AG04450 (cell line): ENCODE data around the gene RNH1. TPM values are rescaled to one million over a fixed set of nuclear protein-coding genes. Genes with fewer than 3 reads are reported as not detected.

Source experiments
- CTCF ChIA-PET: fragments of 300-600, 350-600 bp; formaldehyde crosslinking; extraction: SDS; loops from one replicate; lab custom pipeline; 2022; ENCODE audit warnings: antibody characterized with exemption, inconsistent platforms; lab: Charles Lee
- POLR2A ChIA-PET: fragments of 350-600 bp; formaldehyde crosslinking; extraction: SDS; loops from one replicate; lab custom pipeline; 2021; ENCODE audit warnings: antibody characterized with exemption, inconsistent platforms; lab: Yijun Ruan, JAX
- DNase-seq: peaks from one replicate; pipeline ENCODE4 v3.0.0-alpha.2; 2011; ENCODE audit warnings: low read depth, low spot score
- H3K27ac ChIP-seq: one replicate; pipeline ENCODE4 v1.5.1; 2012; ENCODE audit warnings: low read depth, low read length, control low read depth
- H3K27me3 ChIP-seq: one replicate; pipeline ENCODE4 v1.6.0; 2012; ENCODE audit warnings: low read length; ENCODE audit not compliant: control insufficient read depth, insufficient read depth
- H3K4me3 ChIP-seq: 2 replicates; pipeline ENCODE4 v1.5.1; 2011; ENCODE audit warnings: mild to moderate bottlenecking, low read depth, low read length, control low read depth
- H3K9me3 ChIP-seq: 2 replicates; pipeline ENCODE4 v1.5.1; 2012; ENCODE audit warnings: low read length; ENCODE audit not compliant: control insufficient read depth, insufficient read depth
- polyA plus RNA-seq: library from polyadenylated mRNA; depleted of rRNA; stranded (reverse); fragments of >200 nt; gene quantifications from 2 replicates; pipeline ENCODE4 v1.2.3, GENCODE V29; 2011; rRNA removed
- TF ChIP-seq, protein P1 (sequence below): IDR thresholded peaks from 2 replicates; pipeline ENCODE4 v1.5.1; 2011; ENCODE audit warnings: low read depth, low read length, control low read depth, inconsistent platforms

The RNH1 gene
- polyA plus RNA-seq, 1 experiment = 98.6 TPM

- CTCF ChIA-PET = interaction anchor here (0.6 to 2.5 kb wide), 17 partner anchors 9 to 199 kb away, joined by 3 to 24 read pairs (median 4); partner anchors contain the start of gene SIGIRR
- Histone ChIP-seq H3K27me3 (peaks cover 4% of the 10 kb centered on the region), H3K4me3 (peak overlapping the region; percentile 78), H3K9me3 (no peaks in the 10 kb centered on the region; the same call in 1 of the 2 replicates), H3K27ac (peak overlapping the region; percentile 87)
- DNase-seq = peak; percentile 66
- TF ChIP-seq, protein P1, sequence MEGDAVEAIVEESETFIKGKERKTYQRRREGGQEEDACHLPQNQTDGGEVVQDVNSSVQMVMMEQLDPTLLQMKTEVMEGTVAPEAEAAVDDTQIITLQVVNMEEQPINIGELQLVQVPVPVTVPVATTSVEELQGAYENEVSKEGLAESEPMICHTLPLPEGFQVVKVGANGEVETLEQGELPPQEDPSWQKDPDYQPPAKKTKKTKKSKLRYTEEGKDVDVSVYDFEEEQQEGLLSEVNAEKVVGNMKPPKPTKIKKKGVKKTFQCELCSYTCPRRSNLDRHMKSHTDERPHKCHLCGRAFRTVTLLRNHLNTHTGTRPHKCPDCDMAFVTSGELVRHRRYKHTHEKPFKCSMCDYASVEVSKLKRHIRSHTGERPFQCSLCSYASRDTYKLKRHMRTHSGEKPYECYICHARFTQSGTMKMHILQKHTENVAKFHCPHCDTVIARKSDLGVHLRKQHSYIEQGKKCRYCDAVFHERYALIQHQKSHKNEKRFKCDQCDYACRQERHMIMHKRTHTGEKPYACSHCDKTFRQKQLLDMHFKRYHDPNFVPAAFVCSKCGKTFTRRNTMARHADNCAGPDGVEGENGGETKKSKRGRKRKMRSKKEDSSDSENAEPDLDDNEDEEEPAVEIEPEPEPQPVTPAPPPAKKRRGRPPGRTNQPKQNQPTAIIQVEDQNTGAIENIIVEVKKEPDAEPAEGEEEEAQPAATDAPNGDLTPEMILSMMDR = peak; percentile 91
- POLR2A ChIA-PET = interaction anchor here (0.9 to 1.8 kb wide), 10 partner anchors 8 to 128 kb away, joined by 3 to 10 read pairs (median 4); partner anchors contain the start of genes PHRF1 and RNH1
Measured at GRCh38 chr11:447923-448731, 58.9 kb downstream of the RNH1 start.

GRCh38 chr11:446891-447290 lies 60.2 kb downstream of the RNH1 start:
- POLR2A ChIA-PET = no interaction called here
- TF ChIP-seq, protein P1 = no peak
- H3K27me3 ChIP-seq = peaks cover 4% of the 10 kb centered on the region
- no peak overlapping the region for H3K4me3 ChIP-seq
- no peak overlapping the region for H3K27ac ChIP-seq
- CTCF ChIA-PET = interaction anchor here (1.2 kb wide), 1 partner anchor 198 kb away, joined by 4 read pairs; no protein-coding TSS in a partner anchor
- no peaks in the 10 kb centered on the region; the same call in 1 of the 2 replicates for H3K9me3 ChIP-seq
- no peak for DNase-seq

GRCh38 chr11:445765-446588 lies 61.1 kb downstream of the RNH1 start:
- CTCF ChIA-PET = interaction anchor here (0.6 kb wide), 1 partner anchor 131 kb away, joined by 3 read pairs; no protein-coding TSS in a partner anchor
- no peak overlapping the region for H3K27ac ChIP-seq
- no peak for DNase-seq
- H3K4me3 ChIP-seq = no peak overlapping the region
- POLR2A ChIA-PET = interaction anchor here (1.1 kb wide), 1 partner anchor 24 kb away, joined by 3 read pairs; no protein-coding TSS in a partner anchor
- peaks cover 14% of the 10 kb centered on the region for H3K27me3 ChIP-seq
- H3K9me3 ChIP-seq = no peaks in the 10 kb centered on the region; the same call in 1 of the 2 replicates
- TF ChIP-seq, protein P1 = no peak

Other genes with a start within 250 kb of the RNH1 start
- not detected in 2 replicates for gene NLRP6, start 228.8 kb downstream of the RNH1 start, polyA plus RNA-seq
- gene PGGHG, start 218.1 kb downstream of the RNH1 start, polyA plus RNA-seq = 4.0 and 5.2 TPM in 2 replicates
- not detected in 2 replicates for gene IFITM5, start 207.7 kb downstream of the RNH1 start, polyA plus RNA-seq
- 219 and 367 TPM in 2 replicates for gene IFITM2, start 199.4 kb downstream of the RNH1 start, polyA plus RNA-seq
- gene IFITM1, start 193.2 kb downstream of the RNH1 start, polyA plus RNA-seq = 62.1 and 81.6 TPM in 2 replicates
- 426 and 760 TPM in 2 replicates for gene IFITM3, start 186.4 kb downstream of the RNH1 start, polyA plus RNA-seq
- 7.8 and 9.5 TPM in 2 replicates for gene B4GALNT4, start 137.7 kb downstream of the RNH1 start, polyA plus RNA-seq
- 0.55 and 1.1 TPM in 2 replicates for gene PKP3, start 113.0 kb downstream of the RNH1 start, polyA plus RNA-seq
- 17.8 and 20.9 TPM in 2 replicates for gene SIGIRR, start 92.2 kb downstream of the RNH1 start, polyA plus RNA-seq
- 0.10 TPM in 1 of 2 replicates, not detected in the other for gene ANO9, start 65.2 kb downstream of the RNH1 start, polyA plus RNA-seq
- gene PTDSS2, start 57.0 kb downstream of the RNH1 start, polyA plus RNA-seq = 15.8 and 19.7 TPM in 2 replicates
- 44.7 and 58.7 TPM in 2 replicates for gene HRAS, start 28.3 kb upstream of the RNH1 start, polyA plus RNA-seq
- 0.86 and 1.5 TPM in 2 replicates for gene LRRC56, start 30.3 kb upstream of the RNH1 start, polyA plus RNA-seq
- gene LMNTD2, start 53.5 kb upstream of the RNH1 start, polyA plus RNA-seq = 0.32 and 0.67 TPM in 2 replicates
- gene RASSF7, start 53.7 kb upstream of the RNH1 start, polyA plus RNA-seq = 2.5 and 4.3 TPM in 2 replicates
- gene PHRF1, start 69.2 kb upstream of the RNH1 start, polyA plus RNA-seq = 7.3 and 8.4 TPM in 2 replicates
- 2.4 and 3.6 TPM in 2 replicates for gene IRF7, start 108.7 kb upstream of the RNH1 start, polyA plus RNA-seq
- not detected in 2 replicates for gene CDHR5, start 117.7 kb upstream of the RNH1 start, polyA plus RNA-seq
- gene SCT, start 119.9 kb upstream of the RNH1 start, polyA plus RNA-seq = not detected in 2 replicates
- 0.05 TPM in 1 of 2 replicates, not detected in the other for gene DRD4, start 130.0 kb upstream of the RNH1 start, polyA plus RNA-seq
- 13.0 and 19.6 TPM in 2 replicates for gene DEAF1, start 188.0 kb upstream of the RNH1 start, polyA plus RNA-seq
- gene TMEM80, start 188.6 kb upstream of the RNH1 start, polyA plus RNA-seq = 16.2 and 18.7 TPM in 2 replicates
- 11.0 and 17.0 TPM in 2 replicates for gene EPS8L2, start 199.0 kb upstream of the RNH1 start, polyA plus RNA-seq
- gene TALDO1, start 240.2 kb upstream of the RNH1 start, polyA plus RNA-seq = 242 and 286 TPM in 2 replicates